ENCODE data around the gene CREB3. TPM values are rescaled to one million over a fixed set of nuclear protein-coding genes. Genes with fewer than 3 reads are reported as not detected.

The CREB3 gene
- total and polyA plus RNA-seq, 9 of the 15 experiments (the other 6 are each of a cell fraction or from before 2014, with no cell fraction given), result 5.7 to 18.3 (median 14.9) TPM

DNA sequence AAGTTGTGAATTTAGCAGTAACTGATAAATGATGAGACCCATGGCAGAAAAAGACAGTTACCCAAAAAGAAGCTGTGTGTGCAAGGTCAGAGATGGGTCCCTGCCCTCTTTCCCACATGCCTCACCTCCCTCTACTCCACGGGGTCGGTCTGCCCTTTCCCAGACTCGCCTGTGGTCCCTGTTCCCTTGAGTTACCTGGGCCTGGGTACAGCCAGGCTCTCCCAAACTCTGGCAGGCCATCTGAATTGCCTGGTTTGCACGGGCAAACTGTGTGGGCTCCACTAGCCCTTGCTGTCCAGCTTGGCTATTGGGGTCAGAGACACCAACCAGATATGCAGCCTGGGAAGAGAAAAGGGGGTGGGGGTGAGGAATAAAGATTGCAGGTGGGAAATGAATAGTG is 24.3 kb upstream of the CREB3 start:
- Histone ChIP-seq H3K27ac (ENCODE audit: extremely low read depth, low read depth, low read length) (no peak overlapping the region), H3K79me2 (ENCODE audit: control insufficient read depth, insufficient read depth, low read length) (no peaks in the 10 kb centered on the region), H2AFZ (ENCODE audit: low read depth, low read length) (no peak overlapping the region), H3K9ac (ENCODE audit: insufficient read depth in 1 of 2, low read depth in 2 of 2, low read length in 2 of 2) (no peak overlapping the region), H3K36me3 (ENCODE audit: control insufficient read depth, insufficient read depth, low read length) (peaks cover 91% of the 10 kb centered on the region), H3K9me3 (replicated peaks; ENCODE audit: control insufficient read depth, insufficient read depth, low read depth, low read length) (no peaks in the 10 kb centered on the region), H3K4me2 (ENCODE audit: insufficient read depth, low read length) (no peak overlapping the region), H3K4me3 (no peak overlapping the region), H3K9me1 (ENCODE audit: control insufficient read depth, insufficient read depth, low read length) (peaks cover 3% of the 10 kb centered on the region), H3K4me1 (replicated peaks in 1 of 2; ENCODE audit: control insufficient read depth in 2 of 2, insufficient read depth in 2 of 2, low read length in 2 of 2) (no peaks in the 10 kb centered on the region), H3K27me3 (ENCODE audit: control insufficient read depth in 2 of 2, insufficient read depth in 2 of 2, low read length in 2 of 2) (no peaks in the 10 kb centered on the region), H4K20me1 (replicated peaks; ENCODE audit: control insufficient read depth, insufficient read depth, low read length) (no peaks in the 10 kb centered on the region)
- ChIA-PET CTCF (ENCODE audit: low intra/inter-chr PET ratio) (no interaction called here), POLR2A (interaction anchor here (0.7 to 1.8 kb wide), 3 partner anchors 11 to 44 kb away, joined by 3 to 8 read pairs (median 4); no protein-coding TSS in a partner anchor)
- no TSS peak for BruUV-seq (replicated peaks)
- TF ChIP-seq, protein P1, sequence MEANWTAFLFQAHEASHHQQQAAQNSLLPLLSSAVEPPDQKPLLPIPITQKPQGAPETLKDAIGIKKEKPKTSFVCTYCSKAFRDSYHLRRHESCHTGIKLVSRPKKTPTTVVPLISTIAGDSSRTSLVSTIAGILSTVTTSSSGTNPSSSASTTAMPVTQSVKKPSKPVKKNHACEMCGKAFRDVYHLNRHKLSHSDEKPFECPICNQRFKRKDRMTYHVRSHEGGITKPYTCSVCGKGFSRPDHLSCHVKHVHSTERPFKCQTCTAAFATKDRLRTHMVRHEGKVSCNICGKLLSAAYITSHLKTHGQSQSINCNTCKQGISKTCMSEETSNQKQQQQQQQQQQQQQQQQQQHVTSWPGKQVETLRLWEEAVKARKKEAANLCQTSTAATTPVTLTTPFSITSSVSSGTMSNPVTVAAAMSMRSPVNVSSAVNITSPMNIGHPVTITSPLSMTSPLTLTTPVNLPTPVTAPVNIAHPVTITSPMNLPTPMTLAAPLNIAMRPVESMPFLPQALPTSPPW (CRISPR knock-in tag; IDR thresholded peaks at IDR 0.05), result no peak
- TF ChIP-seq ZNF133 (CRISPR knock-in tag; IDR thresholded peaks at IDR 0.05), result no peak
- TF ChIP-seq ZNF263 (CRISPR knock-in tag; IDR thresholded peaks at IDR 0.05; ENCODE audit: borderline replicate concordance), result no peak
- no peak for TF ChIP-seq KLF10 (CRISPR knock-in tag; IDR thresholded peaks at IDR 0.05)
- no peak for TF ChIP-seq TAL1 (IDR thresholded peaks at IDR 0.05)
- TF ChIP-seq GATA2 (CRISPR knock-in tag; IDR thresholded peaks at IDR 0.05), result no peak
- TF ChIP-seq FOXA3 (CRISPR knock-in tag; conservative IDR thresholded peaks at IDR 0.05 in 1 of 2, IDR thresholded peaks at IDR 0.05 in 1 of 2), result no peak
- TF ChIP-seq, protein P2, sequence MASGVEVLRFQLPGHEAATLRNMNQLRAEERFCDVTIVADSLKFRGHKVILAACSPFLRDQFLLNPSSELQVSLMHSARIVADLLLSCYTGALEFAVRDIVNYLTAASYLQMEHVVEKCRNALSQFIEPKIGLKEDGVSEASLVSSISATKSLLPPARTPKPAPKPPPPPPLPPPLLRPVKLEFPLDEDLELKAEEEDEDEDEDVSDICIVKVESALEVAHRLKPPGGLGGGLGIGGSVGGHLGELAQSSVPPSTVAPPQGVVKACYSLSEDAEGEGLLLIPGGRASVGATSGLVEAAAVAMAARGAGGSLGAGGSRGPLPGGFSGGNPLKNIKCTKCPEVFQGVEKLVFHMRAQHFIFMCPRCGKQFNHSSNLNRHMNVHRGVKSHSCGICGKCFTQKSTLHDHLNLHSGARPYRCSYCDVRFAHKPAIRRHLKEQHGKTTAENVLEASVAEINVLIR (CRISPR knock-in tag; IDR thresholded peaks at IDR 0.05), result no peak
- TF ChIP-seq, protein P3, sequence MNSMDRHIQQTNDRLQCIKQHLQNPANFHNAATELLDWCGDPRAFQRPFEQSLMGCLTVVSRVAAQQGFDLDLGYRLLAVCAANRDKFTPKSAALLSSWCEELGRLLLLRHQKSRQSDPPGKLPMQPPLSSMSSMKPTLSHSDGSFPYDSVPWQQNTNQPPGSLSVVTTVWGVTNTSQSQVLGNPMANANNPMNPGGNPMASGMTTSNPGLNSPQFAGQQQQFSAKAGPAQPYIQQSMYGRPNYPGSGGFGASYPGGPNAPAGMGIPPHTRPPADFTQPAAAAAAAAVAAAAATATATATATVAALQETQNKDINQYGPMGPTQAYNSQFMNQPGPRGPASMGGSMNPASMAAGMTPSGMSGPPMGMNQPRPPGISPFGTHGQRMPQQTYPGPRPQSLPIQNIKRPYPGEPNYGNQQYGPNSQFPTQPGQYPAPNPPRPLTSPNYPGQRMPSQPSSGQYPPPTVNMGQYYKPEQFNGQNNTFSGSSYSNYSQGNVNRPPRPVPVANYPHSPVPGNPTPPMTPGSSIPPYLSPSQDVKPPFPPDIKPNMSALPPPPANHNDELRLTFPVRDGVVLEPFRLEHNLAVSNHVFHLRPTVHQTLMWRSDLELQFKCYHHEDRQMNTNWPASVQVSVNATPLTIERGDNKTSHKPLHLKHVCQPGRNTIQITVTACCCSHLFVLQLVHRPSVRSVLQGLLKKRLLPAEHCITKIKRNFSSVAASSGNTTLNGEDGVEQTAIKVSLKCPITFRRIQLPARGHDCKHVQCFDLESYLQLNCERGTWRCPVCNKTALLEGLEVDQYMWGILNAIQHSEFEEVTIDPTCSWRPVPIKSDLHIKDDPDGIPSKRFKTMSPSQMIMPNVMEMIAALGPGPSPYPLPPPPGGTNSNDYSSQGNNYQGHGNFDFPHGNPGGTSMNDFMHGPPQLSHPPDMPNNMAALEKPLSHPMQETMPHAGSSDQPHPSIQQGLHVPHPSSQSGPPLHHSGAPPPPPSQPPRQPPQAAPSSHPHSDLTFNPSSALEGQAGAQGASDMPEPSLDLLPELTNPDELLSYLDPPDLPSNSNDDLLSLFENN (IDR thresholded peaks at IDR 0.05; ENCODE audit: low read depth in 2 of 2, low read length in 2 of 2), result no peak
- TF ChIP-seq C11orf30 (IDR thresholded peaks at IDR 0.05; ENCODE audit: low read depth), result no peak
- no peak for TF ChIP-seq ZKSCAN3 (CRISPR knock-in tag; IDR thresholded peaks at IDR 0.05)
- TF ChIP-seq POLR2AphosphoS2 (IDR thresholded peaks at IDR 0.05; ENCODE audit: low read length), result no peak
- ATAC-seq (no peak), FAIRE-seq (no peak), DNase-seq (ENCODE audit: extremely low read depth in 1 of 4, low spot score in 3 of 4) (no peak)
- intact Hi-C loops (cut with micrococcal nuclease) (no loop called here), in situ Hi-C loops (cut with MboI) (no loop called here)
- 98% methylated on average over 4 of the region's 4 CpGs for WGBS (ENCODE audit: insufficient coverage, low coverage, missing lambda C conversion rate)
